Activated naive CD4-positive, alpha-beta T cell treated with anti-CD3 and anti-CD28 coated beads, Interleukin-2, amount 50 U/mL, for 72 hours (primary cell): Measurements from ENCODE around the gene NAV2. TPM values are rescaled to one million over a fixed set of nuclear protein-coding genes. Genes with fewer than 3 reads are reported as not detected.

Experiments used
- ATAC-seq, 2 donors: fragments of 150-1000 bp; cut with Tn5 transposase; 2 replicates each; pipeline ENCODE4 v1.10.0; 2021; ENCODE audit warnings: mild to moderate bottlenecking in 2 of 2, moderate library complexity in 2 of 2
- DNase-seq, 2 donors: peaks; one replicate each; pipeline ENCODE4 v3.0.0; 2021 to 2022; ENCODE audit warnings: low spot score in 2 of 2
- H3K27ac Mint-ChIP-seq, 2 donors: one replicate each; pipeline ENCODE4 v1.8.0; 2022; ENCODE audit warnings: mild to moderate bottlenecking in 2 of 2, mixed read lengths in 2 of 2
- H3K36me3 Mint-ChIP-seq, 2 donors: one replicate each; pipeline ENCODE4 v1.8.0; 2022; ENCODE audit warnings: mixed read lengths in 2 of 2
- H3K9me3 Mint-ChIP-seq, 2 donors: one replicate each; pipeline ENCODE4 v1.8.0; 2022; ENCODE audit warnings: mixed read lengths in 2 of 2
- total RNA-seq, 2 donors: library from RNA; stranded (reverse); gene quantifications; one replicate each; pipeline ENCODE4 v1.2.3, GENCODE V29; 2022

The NAV2 gene
- total RNA-seq = under 1 TPM; 0.27 to 0.88 TPM

GRCh38 chr11:19712281-19713195 lies at the start of gene NAV2:
TSS of gene NAV2 (plus strand) at chr11:19712837. CDS start at chr11:19713696, 859 bp downstream.
- ATAC-seq (peak; percentile 98 to 99), DNase-seq (peak; percentile 75 to 86)
- H3K27ac Mint-ChIP-seq = peak within 1 kb of the TSS; percentile 86
- H3K36me3 Mint-ChIP-seq = no peaks in the 10 kb centered on the region
- no peaks in the 10 kb centered on the region for H3K9me3 Mint-ChIP-seq

DNA sequence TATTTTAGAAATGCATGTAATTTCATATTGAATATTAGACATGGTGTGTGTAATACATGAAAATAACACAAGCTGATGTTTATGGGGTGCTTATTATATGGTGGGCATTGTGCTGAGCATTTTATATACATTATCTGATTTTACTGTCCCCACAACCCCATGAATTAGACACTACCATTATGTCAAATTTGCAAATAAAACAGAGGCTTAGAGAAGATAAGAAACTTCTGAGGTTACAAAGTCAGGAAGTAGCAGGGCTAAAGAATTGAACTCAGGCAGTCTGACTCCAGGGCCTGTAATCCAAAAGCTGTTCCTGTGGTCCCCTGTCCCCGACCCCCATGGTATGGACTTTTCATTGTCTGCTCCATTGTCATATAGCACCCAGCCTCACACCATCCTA lies 49.4 kb upstream of the NAV2 start:
- H3K36me3 Mint-ChIP-seq = no peaks in the 10 kb centered on the region
- no peak overlapping the region for H3K27ac Mint-ChIP-seq
- no peak for DNase-seq
- no peak for ATAC-seq
- no peaks in the 10 kb centered on the region for H3K9me3 Mint-ChIP-seq

- DNase-seq (no peak), ATAC-seq (no peak)
- no peak overlapping the region for H3K27ac Mint-ChIP-seq
- no peaks in the 10 kb centered on the region for H3K36me3 Mint-ChIP-seq
- H3K9me3 Mint-ChIP-seq = no peaks in the 10 kb centered on the region
Measured at GRCh38 chr11:19664886-19665548, 47.6 kb upstream of the NAV2 start.

- ATAC-seq (no peak), DNase-seq (no peak)
- Mint-ChIP-seq H3K36me3 (no peaks in the 10 kb centered on the region), H3K9me3 (no peaks in the 10 kb centered on the region), H3K27ac (no peak overlapping the region)
Measured at GRCh38 chr11:19666951-19667350, 45.7 kb upstream of the NAV2 start.

- H3K27ac Mint-ChIP-seq = no peak overlapping the region
- ATAC-seq = no peak
- H3K36me3 Mint-ChIP-seq = no peaks in the 10 kb centered on the region
- no peak for DNase-seq
- no peaks in the 10 kb centered on the region for H3K9me3 Mint-ChIP-seq
Measured at GRCh38 chr11:19669511-19669910, 43.1 kb upstream of the NAV2 start.

GRCh38 chr11:19670030-19670791 lies 42.4 kb upstream of the NAV2 start:
- ATAC-seq = no peak
- Mint-ChIP-seq H3K27ac (no peak overlapping the region), H3K9me3 (no peaks in the 10 kb centered on the region), H3K36me3 (no peaks in the 10 kb centered on the region)
- no peak for DNase-seq

GRCh38 chr11:19672586-19673206 lies 39.9 kb upstream of the NAV2 start:
- no peaks in the 10 kb centered on the region for H3K9me3 Mint-ChIP-seq
- no peak for DNase-seq
- no peaks in the 10 kb centered on the region for H3K36me3 Mint-ChIP-seq
- ATAC-seq = no peak
- H3K27ac Mint-ChIP-seq = no peak overlapping the region

DNA sequence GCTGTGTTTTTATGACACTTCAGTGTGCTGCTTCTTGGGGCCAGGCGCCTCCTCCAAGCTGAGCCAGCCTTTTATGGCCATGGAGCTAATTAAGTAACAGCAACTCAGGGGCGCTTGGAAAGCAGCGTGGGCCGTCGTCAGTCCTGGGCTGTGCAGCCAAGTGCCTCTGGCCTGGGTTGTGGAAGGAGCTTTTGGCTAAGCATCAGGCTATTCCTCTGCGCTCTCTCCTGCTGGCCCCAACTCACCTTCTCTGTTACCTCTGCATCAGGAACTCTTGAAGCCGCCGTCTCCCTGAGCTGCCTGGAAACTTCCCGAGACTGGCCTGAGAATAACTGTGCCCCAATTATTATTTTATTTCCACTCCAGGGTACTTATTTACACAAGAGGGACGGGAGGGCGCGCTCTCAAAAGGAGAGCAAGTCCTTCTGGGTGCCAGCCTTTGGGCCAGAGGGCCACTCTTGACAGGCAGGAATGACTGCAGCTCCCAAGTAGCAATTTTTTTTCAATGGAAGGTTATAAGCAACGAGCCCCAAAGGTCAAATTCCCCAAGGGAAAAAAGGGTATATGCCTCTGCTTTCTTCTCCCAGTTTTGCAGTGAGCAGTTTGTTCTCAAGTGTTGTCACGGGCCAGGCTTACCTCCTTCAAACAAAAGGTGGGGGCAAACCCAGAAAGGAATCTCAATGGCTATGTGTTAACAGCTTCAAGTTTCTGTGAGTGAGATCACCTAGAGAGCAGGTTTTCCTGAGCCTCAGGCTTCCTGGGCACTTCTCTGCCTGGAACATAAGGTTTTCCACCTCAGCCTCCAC lies 38.5 kb upstream of the NAV2 start:
- Mint-ChIP-seq H3K9me3 (no peaks in the 10 kb centered on the region), H3K27ac (no peak overlapping the region), H3K36me3 (no peaks in the 10 kb centered on the region)
- DNase-seq (no peak), ATAC-seq (no peak)

DNA sequence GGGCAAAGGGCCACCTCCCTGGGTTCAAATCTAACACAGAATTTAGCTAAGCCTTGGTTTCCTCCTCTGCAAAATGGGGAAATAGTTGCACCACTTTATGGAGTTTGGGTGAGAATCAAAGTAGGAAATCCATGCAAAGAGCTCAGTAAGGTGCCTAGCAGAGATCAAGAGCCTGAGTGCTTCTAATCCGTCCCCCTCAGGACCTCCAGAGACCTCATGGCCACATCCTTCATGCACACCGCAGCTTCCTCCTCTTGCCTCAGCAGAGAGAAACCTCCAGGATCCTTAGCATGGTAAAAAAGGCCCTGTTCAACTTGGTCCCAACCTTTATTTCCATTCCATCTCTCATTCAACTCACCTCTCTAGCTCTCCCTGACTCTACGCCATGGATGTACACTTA lies 37.8 kb upstream of the NAV2 start:
- no peak for ATAC-seq
- no peak for DNase-seq
- no peaks in the 10 kb centered on the region for H3K9me3 Mint-ChIP-seq
- no peaks in the 10 kb centered on the region for H3K36me3 Mint-ChIP-seq
- no peak overlapping the region for H3K27ac Mint-ChIP-seq

GRCh38 chr11:19675397-19675796 lies 37.2 kb upstream of the NAV2 start:
- H3K27ac Mint-ChIP-seq = no peak overlapping the region
- DNase-seq = no peak
- H3K9me3 Mint-ChIP-seq = no peaks in the 10 kb centered on the region
- H3K36me3 Mint-ChIP-seq = no peaks in the 10 kb centered on the region
- no peak for ATAC-seq

DNA sequence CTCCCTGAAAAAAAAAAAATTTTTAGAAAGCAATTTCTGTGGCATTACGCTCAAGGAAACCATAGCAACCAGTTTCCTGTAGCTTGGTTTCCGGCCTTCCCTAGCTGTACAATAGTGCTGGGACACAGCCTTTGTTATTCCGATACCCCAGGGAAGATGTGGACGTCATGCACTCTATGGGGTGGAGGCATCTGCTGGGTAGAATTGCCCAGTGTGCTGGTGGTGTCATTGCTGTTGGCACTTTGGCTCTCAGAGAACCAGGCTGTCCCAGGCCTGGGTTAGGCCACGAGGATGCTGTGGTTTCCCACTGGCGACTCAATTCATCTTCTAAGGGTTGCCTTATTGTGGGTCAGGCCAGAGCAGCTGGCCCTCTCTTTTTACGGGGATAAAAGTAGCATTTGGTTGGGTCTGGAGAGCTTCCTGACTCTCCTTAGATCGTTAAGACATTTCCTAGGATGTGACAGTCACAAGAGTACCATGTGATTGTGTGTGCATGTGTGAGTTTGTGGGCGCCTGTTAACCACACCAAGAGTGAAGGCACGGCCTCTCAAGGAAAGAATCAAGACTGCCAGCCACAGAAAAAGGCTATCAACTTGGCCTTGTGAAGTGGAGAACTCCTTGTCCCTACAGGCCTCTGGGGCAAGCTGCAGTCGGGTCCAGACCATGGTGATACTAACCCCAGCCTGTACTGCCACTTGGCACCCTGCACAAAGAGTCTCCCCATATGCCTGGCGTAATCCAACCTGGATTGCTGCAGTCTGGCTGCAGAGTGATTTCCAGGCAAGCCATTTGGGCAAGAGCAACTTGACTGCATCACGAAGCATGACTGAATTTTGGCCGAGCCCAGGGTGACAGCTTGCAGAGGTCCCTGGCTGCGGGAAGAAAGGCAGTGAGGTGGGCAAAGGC lies 35.9 kb upstream of the NAV2 start:
- no peaks in the 10 kb centered on the region for H3K9me3 Mint-ChIP-seq
- H3K36me3 Mint-ChIP-seq = no peaks in the 10 kb centered on the region
- H3K27ac Mint-ChIP-seq = no peak overlapping the region
- ATAC-seq = no peak
- DNase-seq = no peak

DNA sequence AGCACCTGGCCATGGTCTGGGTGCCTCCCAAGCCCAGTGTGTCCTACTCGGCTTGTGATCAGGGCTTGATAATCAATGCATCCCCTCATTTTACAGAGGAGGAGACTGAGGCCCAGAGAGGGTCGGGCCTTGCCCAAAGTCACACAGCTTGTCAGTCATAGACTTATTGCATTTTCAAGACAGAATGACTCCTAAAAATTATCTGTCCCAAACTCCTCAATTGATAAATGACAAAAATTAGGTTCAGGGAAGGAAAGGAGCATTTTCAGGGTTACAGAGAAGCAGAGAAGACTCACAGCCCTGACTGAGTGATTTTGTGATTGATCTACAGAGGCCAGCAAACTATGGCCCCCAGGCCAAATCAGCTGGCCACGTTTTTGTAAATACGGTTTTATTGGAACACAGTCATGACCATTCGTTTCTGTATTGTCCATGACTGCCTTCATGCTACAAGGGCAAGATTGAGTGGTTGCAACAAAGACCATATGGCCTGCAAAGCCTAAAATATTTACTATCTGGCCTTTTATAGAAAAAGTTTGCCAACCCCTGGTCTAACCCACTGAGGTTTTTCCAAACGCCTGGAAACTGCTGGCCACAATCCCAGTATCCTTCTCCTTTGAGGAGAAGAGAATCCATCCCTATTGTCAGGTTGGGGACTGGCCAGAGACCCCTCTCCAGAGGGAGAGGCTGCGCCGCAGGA lies 35.1 kb upstream of the NAV2 start:
- DNase-seq = no peak
- ATAC-seq = no peak
- H3K36me3 Mint-ChIP-seq = no peaks in the 10 kb centered on the region
- no peaks in the 10 kb centered on the region for H3K9me3 Mint-ChIP-seq
- no peak overlapping the region for H3K27ac Mint-ChIP-seq

DNA sequence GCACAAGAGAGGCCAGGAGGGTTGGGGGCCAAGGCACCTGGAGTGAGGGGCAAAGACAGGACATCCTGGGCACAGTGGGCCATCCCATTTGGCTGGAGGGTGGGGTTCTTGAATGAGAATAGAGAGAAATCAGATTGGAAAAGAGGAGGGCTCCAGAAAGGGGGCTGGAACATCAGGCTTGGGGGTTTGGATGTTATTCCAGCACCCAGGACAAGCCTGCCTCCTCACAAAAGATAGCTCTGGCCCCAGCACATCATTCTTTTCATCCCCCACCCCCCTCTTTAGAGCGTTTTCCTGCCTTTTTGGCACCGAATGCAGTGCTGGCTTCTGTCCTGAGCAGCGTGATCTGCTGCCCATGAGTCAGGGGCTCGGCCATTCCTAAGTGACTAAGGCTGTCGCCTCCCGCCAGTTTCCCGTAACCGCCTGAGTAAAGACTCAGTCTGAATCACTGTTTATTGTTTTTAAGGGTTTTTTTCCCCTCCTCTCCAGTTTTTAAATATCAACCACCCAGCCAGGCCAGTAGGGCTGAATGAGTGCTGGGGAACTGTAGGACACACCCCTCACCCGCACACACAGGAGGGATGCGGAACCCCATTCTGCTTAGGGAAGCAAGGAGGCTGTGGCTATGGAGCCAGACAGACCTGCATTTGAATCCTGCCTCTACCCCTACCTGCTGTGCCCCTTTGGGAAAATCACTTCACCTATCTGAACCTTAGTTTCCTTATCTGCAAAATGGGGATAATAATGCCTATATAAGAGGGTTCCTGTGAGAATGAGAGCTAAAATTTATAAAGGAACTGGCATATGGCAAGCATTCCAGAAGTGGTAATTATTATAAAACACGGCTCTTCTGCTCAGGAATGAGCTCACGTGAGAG lies 32.4 kb upstream of the NAV2 start:
- ATAC-seq = no peak
- H3K27ac Mint-ChIP-seq = no peak overlapping the region

DNA sequence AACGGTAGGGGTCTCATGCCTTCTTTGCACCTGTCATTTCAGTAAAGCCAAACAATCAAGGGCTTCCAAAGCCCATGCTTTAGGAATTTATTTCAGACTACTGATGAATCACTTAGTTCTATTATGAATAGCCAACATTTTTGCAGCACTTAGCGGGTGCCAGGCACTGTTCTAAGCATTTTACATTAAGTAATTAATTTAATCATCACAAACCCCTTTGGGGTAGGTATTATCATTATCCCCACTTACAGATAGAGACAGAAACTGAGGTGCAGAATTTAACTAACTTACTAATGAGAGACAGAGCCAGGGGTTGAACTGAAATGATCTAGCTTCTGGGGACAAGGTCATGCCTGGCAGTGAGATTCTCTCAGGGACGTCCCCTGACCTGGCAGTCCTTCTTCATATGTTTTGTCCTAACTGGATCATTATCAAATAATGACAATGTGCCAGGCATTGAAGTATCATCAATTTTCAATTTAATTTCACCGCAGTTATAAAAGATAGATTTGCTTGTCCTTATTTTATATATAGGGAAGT lies 31.7 kb upstream of the NAV2 start:
- ATAC-seq (no peak), DNase-seq (no peak)
- H3K27ac Mint-ChIP-seq = no peak overlapping the region
- no peaks in the 10 kb centered on the region for H3K36me3 Mint-ChIP-seq
- no peaks in the 10 kb centered on the region for H3K9me3 Mint-ChIP-seq

More for the DNA sequence above, 32.4 kb upstream of the NAV2 start:
- no peak for DNase-seq
- no peaks in the 10 kb centered on the region for H3K9me3 Mint-ChIP-seq
- no peaks in the 10 kb centered on the region for H3K36me3 Mint-ChIP-seq
